Fibroblast of lung (primary cell): ENCODE data around the gene IPO5. TPM values are rescaled to one million over a fixed set of nuclear protein-coding genes. Genes with fewer than 3 reads are reported as not detected.

Experiments used
- DNase-seq, 2 donors: peaks; one replicate each; pipeline versions ENCODE4 v3.0.0 to v3.0.0-alpha.2; 2010; ENCODE audit warnings: low read depth in 2 of 2
- H2AFZ ChIP-seq: 2 replicates; pipeline ENCODE4 v1.5.1; 2012; ENCODE audit warnings: low read length, control low read depth, inconsistent platforms
- H3K27ac ChIP-seq: 2 replicates; pipeline ENCODE4 v1.5.1; 2011; ENCODE audit warnings: low read length, control low read depth; ENCODE audit not compliant: insufficient read depth
- H3K27me3 ChIP-seq: 2 replicates; pipeline ENCODE4 v1.5.1; 2011; ENCODE audit warnings: mild to moderate bottlenecking, low read length; ENCODE audit not compliant: control insufficient read depth, insufficient read depth
- H3K36me3 ChIP-seq: 2 replicates; pipeline ENCODE4 v1.5.1; 2011; ENCODE audit warnings: low read length; ENCODE audit not compliant: control insufficient read depth, insufficient read depth
- H3K4me1 ChIP-seq: 2 replicates; pipeline ENCODE4 v1.5.1; 2011; ENCODE audit warnings: low read length; ENCODE audit not compliant: control insufficient read depth, insufficient read depth; ENCODE audit errors: extremely low read depth
- H3K4me2 ChIP-seq: 2 replicates; pipeline ENCODE4 v1.5.1; 2011; ENCODE audit warnings: low read length, control low read depth; ENCODE audit not compliant: insufficient read depth; ENCODE audit errors: extremely low read depth
- H3K4me3 ChIP-seq, 4 experiments: fragments of 200-600 bp in 1 of 4; sonication (generic) in 1 of 4; replicated peaks in 1 of 4; 2 replicates each; pipeline ENCODE4 v1.5.1; 2011 to 2016; ENCODE audit warnings: low read length in 4 of 4, low read depth in 3 of 4, mild to moderate bottlenecking in 3 of 4, control low read depth in 2 of 4, inconsistent platforms in 1 of 4, mixed read lengths in 1 of 4; ENCODE audit not compliant: insufficient read depth in 1 of 4; ENCODE audit errors: control extremely low read depth in 1 of 4
- H3K79me2 ChIP-seq: 2 replicates; pipeline ENCODE4 v1.5.1; 2012; ENCODE audit warnings: mild to moderate bottlenecking, low read length, inconsistent platforms; ENCODE audit not compliant: control insufficient read depth, insufficient read depth
- H3K9ac ChIP-seq: 2 replicates; pipeline ENCODE4 v1.5.1; 2011; ENCODE audit warnings: mild to moderate bottlenecking, low read length, control low read depth; ENCODE audit not compliant: insufficient read depth
- H3K9me3 ChIP-seq: 2 replicates; pipeline ENCODE4 v1.5.1; 2012; ENCODE audit warnings: low read depth, low read length; ENCODE audit not compliant: control insufficient read depth, insufficient read depth
- H4K20me1 ChIP-seq: 2 replicates; pipeline ENCODE4 v1.5.1; 2011; ENCODE audit warnings: low read length; ENCODE audit not compliant: control insufficient read depth, insufficient read depth; ENCODE audit errors: extremely low read depth
- CTCF ChIP-seq, 2 donors: IDR thresholded peaks in 1 of 2; conservative IDR thresholded peaks in 1 of 2; 1 replicate in 1 of 2; 2 replicates in 1 of 2; pipeline ENCODE4 v1.5.1; 2011 to 2012; ENCODE audit warnings: low read length in 2 of 2, control low read depth in 1 of 2, inconsistent platforms in 1 of 2, low read depth in 1 of 2, mild to moderate bottlenecking in 1 of 2
- EZH2 ChIP-seq: IDR thresholded peaks from 2 replicates; pipeline ENCODE4 v1.5.1; 2012; ENCODE audit warnings: low read length, control low read depth, mild to moderate bottlenecking; ENCODE audit errors: missing control alignments
- polyA plus RNA-seq, 2 donors: library from polyadenylated mRNA; depleted of rRNA in 1 of 2; stranded (reverse) in 1 of 2; unstranded in 1 of 2; fragments of >200 nt; gene quantifications; 2 replicates each; pipeline ENCODE4 v1.2.1, GENCODE V29; 2011 to 2012; ENCODE audit warnings: missing spikeins in 1 of 2
- total RNA-seq: library from RNA; depleted of rRNA; stranded (reverse); fragments of >200 nt; gene quantifications from 2 replicates; pipeline ENCODE4 v1.2.1, GENCODE V29; 2014

The IPO5 gene
- total and polyA plus RNA-seq, 2 donors (not counting 1 experiment from before 2014, with no cell fraction given), result 152 to 240 TPM

GRCh38 chr13:97934590-97934989 is 18.9 kb upstream of the IPO5 start:
- DNase-seq, result peak in 1 of 2 donors; percentile 64
- Histone ChIP-seq H3K4me2 (no peak overlapping the region), H3K9ac (no peak overlapping the region), H3K4me3 (no peak overlapping the region), H3K36me3 (no peaks in the 10 kb centered on the region), H3K79me2 (no peaks in the 10 kb centered on the region), H2AFZ (no peak overlapping the region), H3K9me3 (no peaks in the 10 kb centered on the region), H3K27me3 (no peaks in the 10 kb centered on the region), H3K27ac (no peak overlapping the region), H3K4me1 (no peaks in the 10 kb centered on the region), H4K20me1 (no peaks in the 10 kb centered on the region)
- TF ChIP-seq CTCF (conservative IDR thresholded peaks at IDR 0.05 in 1 of 2, IDR thresholded peaks at IDR 0.05 in 1 of 2; ENCODE audit: low read depth in 1 of 2, low read length in 2 of 2) (no peak), EZH2 (no peak)

GRCh38 chr13:97935071-97935470 is 18.4 kb upstream of the IPO5 start:
- no peaks in the 10 kb centered on the region for H3K27me3 ChIP-seq
- no peaks in the 10 kb centered on the region for H4K20me1 ChIP-seq
- H3K4me3 ChIP-seq, result no peak overlapping the region
- H3K9ac ChIP-seq, result no peak overlapping the region
- no peaks in the 10 kb centered on the region for H3K36me3 ChIP-seq
- H3K79me2 ChIP-seq, result no peaks in the 10 kb centered on the region
- TF ChIP-seq EZH2 (no peak), CTCF (conservative IDR thresholded peaks at IDR 0.05 in 1 of 2, IDR thresholded peaks at IDR 0.05 in 1 of 2; ENCODE audit: low read depth in 1 of 2, low read length in 2 of 2) (no peak)
- H3K4me1 ChIP-seq, result no peaks in the 10 kb centered on the region
- H3K27ac ChIP-seq, result no peak overlapping the region
- H2AFZ ChIP-seq, result no peak overlapping the region
- no peak for DNase-seq
- H3K4me2 ChIP-seq, result no peak overlapping the region
- no peaks in the 10 kb centered on the region for H3K9me3 ChIP-seq

- H3K36me3 ChIP-seq, result no peaks in the 10 kb centered on the region
- H3K9ac ChIP-seq, result no peak overlapping the region
- DNase-seq, result no peak
- H4K20me1 ChIP-seq, result no peaks in the 10 kb centered on the region
- H3K4me3 ChIP-seq, result no peak overlapping the region
- no peak overlapping the region for H3K4me2 ChIP-seq
- no peak for TF ChIP-seq CTCF (conservative IDR thresholded peaks at IDR 0.05 in 1 of 2, IDR thresholded peaks at IDR 0.05 in 1 of 2; ENCODE audit: low read depth in 1 of 2, low read length in 2 of 2)
- TF ChIP-seq EZH2, result no peak
- H3K9me3 ChIP-seq, result no peaks in the 10 kb centered on the region
- no peak overlapping the region for H3K27ac ChIP-seq
- no peaks in the 10 kb centered on the region for H3K27me3 ChIP-seq
- no peak overlapping the region for H2AFZ ChIP-seq
- H3K79me2 ChIP-seq, result no peaks in the 10 kb centered on the region
- no peaks in the 10 kb centered on the region for H3K4me1 ChIP-seq
Measured at GRCh38 chr13:97936036-97936435, 17.4 kb upstream of the IPO5 start.
